ENCODE measurements around the gene CDH26. TPM values are rescaled to one million over a fixed set of nuclear protein-coding genes. Genes with fewer than 3 reads are reported as not detected.

Gene CDH26
- polyA plus RNA-seq, 1 donor (not counting 4 experiments of a cell fraction or from before 2014, with no cell fraction given), result 1.1 TPM

GRCh38 chr20:60031107-60031506 is 72.9 kb downstream of the CDH26 start:
- TF ChIP-seq EZH2 (IDR thresholded peaks at IDR 0.05; ENCODE audit: low read length) (no peak), CTCF (optimal IDR thresholded peaks at IDR 0.05 in 1 of 3, IDR thresholded peaks at IDR 0.05 in 1 of 3, conservative IDR thresholded peaks at IDR 0.05 in 1 of 3; ENCODE audit: extremely low read depth in 1 of 3, insufficient read depth in 2 of 3, low read length in 3 of 3) (no peak)
- H4K20me1 ChIP-seq (ENCODE audit: control insufficient read depth, extremely low read depth, insufficient read depth, low read length), result no peaks in the 10 kb centered on the region
- H3K27ac ChIP-seq (ENCODE audit: control insufficient read depth, insufficient read depth, low read length), result no peak overlapping the region
- no peak overlapping the region for H3K9ac ChIP-seq (ENCODE audit: control insufficient read depth, extremely low read depth, insufficient read depth, low read length)
- no peak overlapping the region for H3K4me2 ChIP-seq (ENCODE audit: control insufficient read depth, extremely low read depth, insufficient read depth, low read depth, low read length)
- no peaks in the 10 kb centered on the region for H3K36me3 ChIP-seq (ENCODE audit: control insufficient read depth in 2 of 2, extremely low read depth in 1 of 2, insufficient read depth in 2 of 2, low read length in 2 of 2)
- H3K9me3 ChIP-seq (ENCODE audit: control insufficient read depth, low read depth, low read length), result no peaks in the 10 kb centered on the region
- dilution Hi-C loops (cut with MboI; ENCODE audit: extremely low pct_ligation_motif_present, low sequenced_read_pairs), result no loop called here
- FAIRE-seq (no peak), DNase-seq (ENCODE audit: low read depth, low spot score) (no peak)
- H3K27me3 ChIP-seq (ENCODE audit: control insufficient read depth, extremely low read depth, insufficient read depth, low read length), result no peaks in the 10 kb centered on the region
- no peak overlapping the region for H3K4me3 ChIP-seq (ENCODE audit: control insufficient read depth in 2 of 3, extremely low read depth in 1 of 3, insufficient read depth in 2 of 3, low read depth in 1 of 3, low read length in 3 of 3)
- no peaks in the 10 kb centered on the region for H3K4me1 ChIP-seq (ENCODE audit: control insufficient read depth, extremely low read depth, insufficient read depth, low read length)
- H3K9me1 ChIP-seq (ENCODE audit: control insufficient read depth, extremely low read depth, insufficient read depth, low read length), result no peaks in the 10 kb centered on the region
- H2AFZ ChIP-seq (ENCODE audit: control insufficient read depth, low read length), result no peak overlapping the region
- no peaks in the 10 kb centered on the region for H3K79me2 ChIP-seq (ENCODE audit: control insufficient read depth, insufficient read depth, low read length)

GRCh38 chr20:60034231-60035110 is 76.2 kb downstream of the CDH26 start:
- dilution Hi-C loops (cut with MboI; ENCODE audit: extremely low pct_ligation_motif_present, low sequenced_read_pairs), result no loop called here
- Histone ChIP-seq H3K36me3 (ENCODE audit: control insufficient read depth in 2 of 2, extremely low read depth in 1 of 2, insufficient read depth in 2 of 2, low read length in 2 of 2) (no peaks in the 10 kb centered on the region), H3K27ac (ENCODE audit: control insufficient read depth, insufficient read depth, low read length) (no peak overlapping the region), H3K9me1 (ENCODE audit: control insufficient read depth, extremely low read depth, insufficient read depth, low read length) (no peaks in the 10 kb centered on the region), H3K27me3 (ENCODE audit: control insufficient read depth, extremely low read depth, insufficient read depth, low read length) (no peaks in the 10 kb centered on the region), H3K4me3 (ENCODE audit: control insufficient read depth in 2 of 3, extremely low read depth in 1 of 3, insufficient read depth in 2 of 3, low read depth in 1 of 3, low read length in 3 of 3) (no peak overlapping the region), H3K9ac (ENCODE audit: control insufficient read depth, extremely low read depth, insufficient read depth, low read length) (no peak overlapping the region), H3K4me1 (ENCODE audit: control insufficient read depth, extremely low read depth, insufficient read depth, low read length) (peaks cover 7% of the 10 kb centered on the region), H3K4me2 (ENCODE audit: control insufficient read depth, extremely low read depth, insufficient read depth, low read depth, low read length) (no peak overlapping the region), H4K20me1 (ENCODE audit: control insufficient read depth, extremely low read depth, insufficient read depth, low read length) (no peaks in the 10 kb centered on the region), H3K9me3 (ENCODE audit: control insufficient read depth, low read depth, low read length) (no peaks in the 10 kb centered on the region), H2AFZ (ENCODE audit: control insufficient read depth, low read length) (no peak overlapping the region), H3K79me2 (ENCODE audit: control insufficient read depth, insufficient read depth, low read length) (no peaks in the 10 kb centered on the region)
- no peak for TF ChIP-seq EZH2 (IDR thresholded peaks at IDR 0.05; ENCODE audit: low read length)
- TF ChIP-seq CTCF (optimal IDR thresholded peaks at IDR 0.05 in 1 of 3, IDR thresholded peaks at IDR 0.05 in 1 of 3, conservative IDR thresholded peaks at IDR 0.05 in 1 of 3; ENCODE audit: extremely low read depth in 1 of 3, insufficient read depth in 2 of 3, low read length in 3 of 3), result no peak
- FAIRE-seq (peak; percentile 32), DNase-seq (ENCODE audit: low read depth, low spot score) (no peak)

Data from keratinocyte (primary cell).